RWPE2 (cell line): Measurements from ENCODE around the gene C3orf18.

ENCODE experiments used
- ATAC-seq: fragments of 200-7000 bp; cut with Tn5 transposase; 3 replicates; pipeline ENCODE4 v1.9.1; 2021; ENCODE audit warnings: low read depth
- DNase-seq: peaks from one replicate; pipeline ENCODE4 v3.0.0-alpha.2; 2020; ENCODE audit warnings: low spot score
- H3K27ac ChIP-seq: fragments of 450-650 bp; 2 replicates; pipeline ENCODE4 v1.5.1; 2017; ENCODE audit warnings: mild to moderate bottlenecking; ENCODE audit not compliant: poor library complexity, severe bottlenecking
- H3K27me3 ChIP-seq: fragments of 250-450 bp; sonication (Bioruptor Pico); 2 replicates; pipeline ENCODE4 v1.5.1; 2021; ENCODE audit warnings: mild to moderate bottlenecking, moderate library complexity; ENCODE audit not compliant: insufficient read depth, poor library complexity, severe bottlenecking
- H3K36me3 ChIP-seq: fragments of 250-450 bp; sonication (Bioruptor Pico); 2 replicates; pipeline ENCODE4 v1.5.1; 2020; ENCODE audit warnings: low read depth, mild to moderate bottlenecking, moderate library complexity
- H3K4me1 ChIP-seq: fragments of 250-450 bp; sonication (Bioruptor Pico); 2 replicates; pipeline ENCODE4 v1.5.1; 2021; ENCODE audit warnings: mild to moderate bottlenecking, moderate library complexity; ENCODE audit not compliant: insufficient read depth, poor library complexity, severe bottlenecking
- H3K4me3 ChIP-seq: fragments of 250-450 bp; sonication (Bioruptor Pico); 2 replicates; pipeline ENCODE4 v1.5.1; 2021; ENCODE audit warnings: mild to moderate bottlenecking, moderate library complexity; ENCODE audit not compliant: severe bottlenecking
- H3K9me3 ChIP-seq: fragments of 250-450 bp; sonication (Bioruptor Pico); 2 replicates; pipeline ENCODE4 v1.5.1; 2021; ENCODE audit warnings: mild to moderate bottlenecking, moderate library complexity; ENCODE audit not compliant: severe bottlenecking
- CTCF ChIP-seq: fragments of 450-650 bp; IDR thresholded peaks from one replicate; pipeline ENCODE4 v1.5.1; 2017; ENCODE audit warnings: mild to moderate bottlenecking, moderate library complexity; ENCODE audit not compliant: poor library complexity, severe bottlenecking

C3orf18 gene

DNA sequence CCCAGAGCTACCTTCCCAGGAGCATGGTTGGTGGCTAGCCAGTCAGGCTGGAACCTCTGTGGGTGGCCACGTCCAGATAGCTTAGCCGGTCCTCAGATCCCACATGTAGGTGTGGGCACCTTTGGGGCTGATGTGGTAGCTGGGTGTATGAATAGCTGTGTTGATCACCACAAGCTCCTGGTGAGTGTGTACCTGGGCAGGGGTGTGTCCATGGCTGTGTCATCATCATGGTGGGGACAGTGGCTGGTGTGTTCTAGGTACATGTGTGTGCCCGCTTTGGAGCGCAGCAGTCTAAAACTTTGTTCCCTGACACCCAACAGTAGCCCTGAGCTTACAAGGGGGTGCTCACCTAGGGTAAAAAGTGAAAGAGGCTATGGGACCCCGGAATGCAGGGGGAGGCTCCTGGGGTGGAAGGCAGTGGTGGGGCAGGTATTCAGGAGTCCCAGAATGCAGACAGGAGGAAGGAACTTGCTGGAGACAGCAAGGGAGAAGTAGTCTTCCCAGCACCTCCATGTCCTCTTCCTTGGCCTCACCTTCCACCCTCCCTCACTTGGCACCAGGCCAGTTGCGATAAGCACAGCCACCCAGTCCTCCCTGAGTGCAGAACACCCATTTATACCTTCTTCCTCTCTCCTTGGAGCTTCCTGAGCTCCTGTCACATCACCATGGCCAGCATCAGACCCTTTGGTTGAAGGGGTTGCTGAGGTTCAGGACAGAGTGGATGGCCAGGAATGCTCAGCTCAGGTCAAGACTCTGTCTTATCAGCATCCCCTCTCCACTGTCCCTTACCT, 42.8 kb upstream of the C3orf18 start:
- no peak for TF ChIP-seq CTCF
- Histone ChIP-seq H3K36me3 (peaks cover 27% of the 10 kb centered on the region), H3K9me3 (no peaks in the 10 kb centered on the region), H3K4me3 (peak overlapping the region; percentile 51), H3K4me1 (peaks cover 11% of the 10 kb centered on the region), H3K27me3 (no peaks in the 10 kb centered on the region), H3K27ac (no peak overlapping the region)
- DNase-seq (no peak), ATAC-seq (no peak)

DNA sequence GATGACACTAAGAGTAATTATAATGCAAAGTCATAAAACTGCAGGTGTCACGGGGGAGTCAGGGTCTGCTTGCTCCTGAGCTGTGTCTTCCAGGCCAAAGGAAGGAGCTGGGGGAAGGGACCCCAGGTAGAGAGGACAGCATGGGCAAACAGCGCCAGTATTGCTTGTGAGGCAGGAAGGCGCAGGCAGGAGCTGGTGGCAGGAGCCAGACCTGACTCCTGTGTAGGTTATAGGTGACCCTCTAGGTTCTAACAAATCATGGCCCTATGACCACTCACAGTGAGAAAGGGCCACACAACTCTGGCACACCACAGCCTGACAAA, 42.2 kb upstream of the C3orf18 start:
- H3K4me3 ChIP-seq = no peak overlapping the region
- peaks cover 27% of the 10 kb centered on the region for H3K36me3 ChIP-seq
- no peak for TF ChIP-seq CTCF
- H3K27me3 ChIP-seq = no peaks in the 10 kb centered on the region
- DNase-seq (no peak), ATAC-seq (no peak)
- H3K27ac ChIP-seq = no peak overlapping the region
- H3K4me1 ChIP-seq = peaks cover 11% of the 10 kb centered on the region
- H3K9me3 ChIP-seq = no peaks in the 10 kb centered on the region

- DNase-seq = no peak
- no peak for TF ChIP-seq CTCF
- Histone ChIP-seq H3K4me1 (peaks cover 11% of the 10 kb centered on the region), H3K36me3 (peaks cover 27% of the 10 kb centered on the region), H3K27ac (no peak overlapping the region), H3K4me3 (no peak overlapping the region), H3K9me3 (no peaks in the 10 kb centered on the region), H3K27me3 (no peaks in the 10 kb centered on the region)
- no peak for ATAC-seq
Observed at GRCh38 chr3:50609071-50609762, 41.7 kb upstream of the C3orf18 start.

DNA sequence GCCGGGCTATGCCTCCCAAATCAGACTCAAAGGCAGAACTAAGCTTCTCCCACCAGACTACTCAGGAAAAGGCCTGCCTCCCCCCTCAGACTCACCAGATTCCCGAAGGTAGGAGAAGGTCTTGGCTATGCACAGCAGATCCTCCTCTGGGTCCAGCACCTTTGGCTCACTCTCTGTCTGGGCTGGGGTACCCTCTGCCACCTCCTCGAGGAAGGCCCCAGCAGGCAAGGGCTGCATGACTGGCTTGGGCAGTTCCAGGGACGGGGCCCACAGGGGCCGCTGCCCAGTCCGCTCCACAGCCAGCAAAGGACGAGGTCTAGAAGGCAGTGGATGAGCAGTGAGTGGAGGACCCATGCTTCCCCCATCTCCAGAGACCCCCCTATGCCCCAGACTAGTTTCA, 40.7 kb upstream of the C3orf18 start:
- Histone ChIP-seq H3K27ac (no peak overlapping the region), H3K9me3 (no peaks in the 10 kb centered on the region), H3K36me3 (peaks cover 27% of the 10 kb centered on the region), H3K27me3 (no peaks in the 10 kb centered on the region), H3K4me1 (peaks cover 11% of the 10 kb centered on the region), H3K4me3 (no peak overlapping the region)
- ATAC-seq = no peak
- TF ChIP-seq CTCF = no peak
- no peak for DNase-seq
